GF-D8 (cell line): Measurements from ENCODE around the gene NUTM1.
A peak's percentile ranks its signal among the peaks of the same experiment; 100 is the strongest.
"Not testable (repeated sequence)": the region's sequence is repeated elsewhere in the genome, so short reads cannot be mapped to it uniquely, and the experiment has no call there.

Source experiments
- DNase-seq: peaks from one replicate; lab custom pipeline; 2025; lab: John Stamatoyannopoulos, UW

Gene NUTM1

DNA sequence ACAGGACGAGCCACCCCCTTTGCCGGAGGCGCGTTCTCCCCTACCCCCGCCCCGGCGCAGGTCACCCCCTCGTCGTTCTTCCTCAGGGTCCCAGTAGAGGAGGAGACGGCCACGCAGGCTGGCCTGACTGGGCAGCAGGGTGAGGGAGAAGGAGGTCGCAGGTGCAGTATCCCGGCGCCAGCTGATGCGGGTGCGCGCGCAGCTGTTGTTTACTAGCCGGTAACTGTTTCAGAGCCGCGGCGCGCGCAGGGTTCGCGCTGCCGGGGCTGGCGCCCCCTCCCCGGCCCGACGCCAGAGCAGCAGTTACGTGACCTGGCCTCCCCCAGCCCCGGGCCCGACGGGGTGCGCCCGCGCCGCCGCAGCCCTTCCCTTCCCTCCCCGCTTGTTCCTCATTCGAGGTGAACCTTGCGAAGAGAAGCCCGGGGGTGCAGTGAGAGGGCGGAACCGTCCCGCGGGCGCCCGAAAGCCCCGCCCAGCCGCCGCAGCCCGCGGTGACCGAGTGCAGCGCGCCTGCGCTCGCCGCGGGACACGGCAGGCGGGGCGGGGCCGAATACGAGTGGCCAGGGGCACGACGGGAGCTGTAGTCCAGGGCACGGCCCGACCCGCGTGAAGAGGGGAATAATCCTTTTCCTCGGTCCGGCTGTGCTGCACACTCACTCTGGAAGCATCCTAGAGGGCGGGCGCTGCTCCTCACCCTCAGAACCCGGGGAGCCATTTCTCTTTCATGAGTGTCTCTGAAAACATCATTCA lies 5.4 kb upstream of the NUTM1 start, which contains the start of gene SLC12A6:
SLC12A6 (minus strand) TSS at position 225 of the 750 bp plus-strand sequence. CDS start 1,101 bp downstream, outside the sequence.
- peak; percentile 54 for DNase-seq

- no peak for DNase-seq
These were observed 4.8 kb upstream of the NUTM1 start for GRCh38 chr15:34338347-34338746.

DNA sequence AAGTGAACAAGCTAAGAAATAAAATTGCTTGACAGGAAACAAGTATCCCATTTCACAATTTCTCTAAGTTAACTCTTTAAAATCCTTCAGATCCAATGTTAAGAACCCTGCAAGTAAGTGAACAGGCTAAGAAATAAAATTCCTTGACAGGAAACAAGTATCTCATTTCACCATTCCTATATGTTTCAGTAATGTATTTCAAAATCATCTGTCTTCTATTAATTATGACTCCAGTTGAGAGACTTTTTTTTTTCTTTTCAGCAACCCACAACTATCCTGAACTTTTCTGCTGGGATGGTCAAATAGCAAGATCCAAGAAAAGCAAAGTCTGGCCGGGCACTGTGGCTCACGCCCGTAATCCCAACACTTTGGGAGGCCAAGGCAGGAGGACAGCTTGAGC lies 3.2 kb upstream of the NUTM1 start:
- no peak for DNase-seq

DNA sequence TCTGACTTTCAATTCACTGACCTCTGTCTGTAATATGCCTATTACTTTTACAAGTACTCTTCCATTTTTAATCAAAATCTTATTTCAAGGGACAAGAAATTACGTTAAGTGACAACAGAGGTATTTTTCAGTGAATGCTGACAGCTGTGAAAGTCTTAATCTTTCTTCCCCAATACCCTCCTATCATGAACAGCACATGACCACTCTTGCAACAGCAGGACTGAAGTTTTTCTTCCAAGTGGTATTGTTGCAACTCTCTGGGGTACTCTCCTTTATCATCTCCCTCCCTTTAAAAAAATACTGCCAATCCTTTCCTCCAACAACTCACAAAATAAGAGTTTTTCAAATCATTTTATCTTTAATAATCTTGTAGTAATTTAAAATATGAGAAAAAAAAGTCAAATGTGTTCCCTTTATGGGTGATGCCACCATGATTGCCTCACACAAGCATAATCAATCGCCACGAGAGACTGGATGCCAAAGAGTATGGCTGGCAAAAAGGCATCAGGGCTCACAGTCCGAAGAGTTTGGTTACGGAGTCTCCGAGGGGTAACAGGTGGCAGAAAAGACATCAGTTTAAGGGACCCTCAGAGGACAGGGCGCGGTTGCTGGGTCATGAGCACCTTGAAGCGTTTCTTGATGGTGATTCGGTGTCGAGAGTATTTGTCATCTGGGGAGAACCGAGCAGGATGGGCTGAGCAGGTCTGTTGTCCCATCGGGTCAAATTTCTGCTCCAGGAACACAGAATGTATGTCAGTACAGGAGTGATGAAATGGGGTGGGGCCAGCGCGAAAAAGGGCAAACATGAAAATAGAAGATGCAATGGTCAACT lies 1.5 kb upstream of the NUTM1 start:
- peak; percentile 47 for DNase-seq

- not testable (repeated sequence) for DNase-seq
These were observed 840 bp upstream of the NUTM1 start for GRCh38 chr15:34342213-34342736.

DNA sequence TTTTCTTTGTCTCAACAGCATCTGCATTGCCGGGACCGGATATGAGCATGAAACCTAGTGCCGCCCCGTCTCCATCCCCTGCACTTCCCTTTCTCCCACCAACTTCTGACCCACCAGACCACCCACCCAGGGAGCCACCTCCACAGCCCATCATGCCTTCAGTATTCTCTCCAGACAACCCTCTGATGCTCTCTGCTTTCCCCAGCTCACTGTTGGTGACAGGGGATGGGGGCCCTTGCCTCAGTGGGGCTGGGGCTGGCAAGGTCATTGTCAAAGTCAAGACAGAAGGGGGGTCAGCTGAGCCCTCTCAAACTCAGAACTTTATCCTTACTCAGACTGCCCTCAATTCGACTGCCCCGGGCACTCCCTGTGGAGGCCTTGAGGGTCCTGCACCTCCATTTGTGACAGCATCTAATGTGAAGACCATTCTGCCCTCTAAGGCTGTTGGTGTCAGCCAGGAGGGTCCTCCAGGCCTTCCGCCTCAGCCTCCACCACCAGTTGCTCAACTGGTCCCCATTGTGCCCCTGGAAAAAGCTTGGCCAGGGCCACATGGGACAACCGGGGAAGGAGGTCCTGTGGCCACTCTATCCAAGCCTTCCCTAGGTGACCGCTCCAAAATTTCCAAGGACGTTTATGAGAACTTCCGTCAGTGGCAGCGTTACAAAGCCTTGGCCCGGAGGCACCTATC lies 5.0 kb downstream of the NUTM1 start:
- no peak for DNase-seq

DNA sequence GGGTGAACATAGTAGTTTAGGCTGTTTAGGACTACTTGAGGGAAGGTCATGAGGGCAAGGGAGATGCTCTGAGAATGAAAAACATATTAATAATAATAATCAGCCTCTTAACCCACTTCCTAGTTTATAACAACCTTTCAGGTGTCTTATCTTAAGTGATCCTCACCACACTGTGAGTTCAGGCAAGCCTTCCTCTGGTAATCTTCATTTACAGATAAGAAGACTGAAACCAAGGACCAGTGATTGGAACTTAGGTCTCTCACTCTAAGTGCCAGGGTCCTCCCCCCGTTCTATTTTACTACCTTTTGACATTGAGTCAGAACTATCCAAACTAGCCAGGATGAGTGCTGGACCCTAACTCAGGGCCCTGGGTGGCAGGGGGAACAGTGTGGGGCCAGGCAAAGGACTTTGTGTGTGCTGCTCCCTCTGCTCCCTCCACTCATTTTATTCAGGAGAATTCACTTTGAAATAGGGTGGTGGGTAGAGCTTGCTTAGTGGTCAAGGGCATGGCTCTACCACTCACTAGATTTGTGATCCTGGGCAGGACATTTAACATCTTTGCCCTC lies 5.7 kb downstream of the NUTM1 start:
- DNase-seq, result no peak

DNA sequence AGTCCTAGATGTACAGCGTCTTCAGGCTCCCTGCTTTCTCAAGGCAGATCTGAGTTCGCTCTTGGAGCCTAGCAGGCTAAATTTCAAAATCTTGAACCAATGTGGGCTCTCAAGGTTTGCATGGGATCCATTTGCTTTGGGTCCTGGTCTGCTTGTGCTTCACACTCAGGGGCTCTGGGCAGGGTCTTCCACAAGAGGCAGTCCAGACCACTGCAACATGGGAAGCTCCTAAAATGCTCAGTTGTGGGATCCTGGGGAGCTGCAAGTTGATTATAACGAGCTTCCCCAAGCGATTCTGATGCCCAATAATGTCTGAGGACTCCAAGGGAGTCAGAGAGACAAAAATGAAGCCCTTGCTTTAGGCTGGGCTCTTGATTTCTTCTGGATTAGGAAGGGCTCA lies 6.7 kb downstream of the NUTM1 start:
- DNase-seq, result no peak

DNA sequence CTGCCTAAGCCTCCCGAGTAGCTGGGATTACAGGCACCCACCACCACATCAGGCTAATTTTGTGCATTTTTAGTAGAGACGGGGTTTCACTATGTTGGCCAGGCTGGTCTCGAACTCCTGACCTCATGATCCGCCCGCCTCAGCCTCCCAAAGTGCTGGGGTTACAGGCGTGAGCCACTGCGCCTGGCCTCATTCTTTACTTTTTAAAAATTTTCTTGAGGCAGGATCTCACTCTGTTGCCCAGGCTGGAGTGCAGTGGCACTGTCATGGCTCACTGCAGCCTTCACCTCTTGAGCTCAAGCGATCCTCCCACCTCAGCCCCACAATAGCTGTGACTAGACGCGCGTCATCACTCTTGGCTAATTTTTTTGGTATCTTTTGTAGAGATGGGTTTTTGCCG lies 9.9 kb downstream of the NUTM1 start:
- DNase-seq, result not testable (repeated sequence)

GRCh38 chr15:34353627-34354026 lies 10.5 kb downstream of the NUTM1 start:
- no peak for DNase-seq

- DNase-seq, result no peak
These were observed 11.2 kb downstream of the NUTM1 start for GRCh38 chr15:34354286-34354685.

GRCh38 chr15:34355241-34355640 lies 12.1 kb downstream of the NUTM1 start:
- DNase-seq, result no peak

DNA sequence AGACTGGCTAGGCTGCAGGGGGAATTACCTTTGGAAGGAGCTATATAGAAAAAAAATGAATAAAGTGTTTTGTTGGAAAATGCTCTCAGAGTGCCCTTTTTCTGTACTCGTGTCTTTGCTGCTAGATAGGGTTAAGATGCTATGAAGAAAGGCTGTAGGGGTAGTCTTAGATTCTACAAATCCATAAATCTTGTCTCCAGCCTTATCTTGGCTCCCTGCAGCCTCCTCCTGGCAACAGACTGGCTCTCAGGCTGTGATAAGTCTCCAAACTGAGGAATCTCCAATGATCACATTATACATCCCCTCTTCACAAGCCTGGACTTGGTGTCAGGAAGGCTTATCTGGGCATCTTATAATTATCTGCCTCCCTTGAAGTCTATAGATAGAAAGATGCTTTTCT lies 14.5 kb downstream of the NUTM1 start:
- DNase-seq, result no peak

GRCh38 chr15:34358367-34358766 lies 15.3 kb downstream of the NUTM1 start:
- no peak for DNase-seq

- no peak for DNase-seq
These were observed 15.8 kb downstream of the NUTM1 start for GRCh38 chr15:34358948-34359347.

DNA sequence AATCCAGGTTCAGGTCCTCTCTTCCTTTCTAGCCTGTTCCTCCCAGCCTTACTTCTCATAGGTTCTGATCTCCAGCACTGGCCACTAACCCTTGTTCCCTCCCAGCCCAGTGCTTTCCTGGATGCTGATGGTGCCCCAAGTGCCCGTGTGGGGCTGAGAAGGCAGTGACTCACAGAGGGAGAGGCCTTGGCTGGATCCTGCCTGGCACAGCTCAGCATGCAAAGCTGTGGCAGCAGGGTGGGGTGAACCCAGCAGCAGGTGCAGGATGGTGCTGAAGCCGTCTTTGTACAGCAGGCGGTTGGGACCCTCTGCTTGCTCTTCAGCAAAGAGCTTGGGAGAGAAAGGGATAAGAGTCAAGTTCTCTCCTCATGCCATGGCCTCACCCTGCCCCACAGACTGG lies 16.3 kb downstream of the NUTM1 start:
- DNase-seq, result no peak

GRCh38 chr15:34360298-34360697 lies 17.2 kb downstream of the NUTM1 start:
- no peak for DNase-seq

- no peak for DNase-seq
These were observed 18.2 kb downstream of the NUTM1 start for GRCh38 chr15:34361278-34361677.

GRCh38 chr15:34362047-34362773 lies 19.1 kb downstream of the NUTM1 start:
- DNase-seq, result no peak

GRCh38 chr15:34364041-34364440 lies 20.9 kb downstream of the NUTM1 start:
- DNase-seq, result no peak

- DNase-seq, result no peak
These were observed 22.1 kb downstream of the NUTM1 start for GRCh38 chr15:34365091-34365825.
